ENCODE results near the gene MLXIPL. TPM values are rescaled to one million over a fixed set of nuclear protein-coding genes. Genes with fewer than 3 reads are reported as not detected.
"Not testable (repeated sequence)": the region's sequence is repeated elsewhere in the genome, so short reads cannot be mapped to it uniquely, and the experiment has no call there.

MLXIPL gene
- total RNA-seq, 1 donor from 2014 or later: 0.41 TPM

- Histone ChIP-seq H3K4me1 (no peaks in the 10 kb centered on the region), H3K4me3 (no peak overlapping the region), H3K27me3 (ENCODE audit: low read depth) (no peaks in the 10 kb centered on the region), H3K9me3 (replicated peaks) (no peaks in the 10 kb centered on the region), H3K36me3 (peaks cover 61% of the 10 kb centered on the region), H3K27ac (replicated peaks) (no peak overlapping the region)
- intact Hi-C loops (cut with micrococcal nuclease): no loop called here
- no peak for DNase-seq
- no peak for TF ChIP-seq CTCF (IDR thresholded peaks at IDR 0.05; ENCODE audit: borderline replicate concordance)
These were observed 53.3 kb downstream of the MLXIPL start for GRCh38 chr7:73570977-73571376.

- Histone ChIP-seq H3K9me3 (replicated peaks) (no peaks in the 10 kb centered on the region), H3K27me3 (ENCODE audit: low read depth) (no peaks in the 10 kb centered on the region), H3K4me3 (no peak overlapping the region), H3K27ac (replicated peaks) (no peak overlapping the region), H3K4me1 (no peaks in the 10 kb centered on the region), H3K36me3 (peaks cover 61% of the 10 kb centered on the region)
- intact Hi-C loops (cut with micrococcal nuclease): no loop called here
- no peak for DNase-seq
- TF ChIP-seq CTCF (IDR thresholded peaks at IDR 0.05; ENCODE audit: borderline replicate concordance): no peak
These were observed 53.8 kb downstream of the MLXIPL start for GRCh38 chr7:73570521-73570920.

GRCh38 chr7:73569042-73569608 lies 55.2 kb downstream of the MLXIPL start:
- Histone ChIP-seq H3K27ac (replicated peaks) (no peak overlapping the region), H3K4me3 (no peak overlapping the region), H3K9me3 (replicated peaks) (no peaks in the 10 kb centered on the region), H3K4me1 (no peaks in the 10 kb centered on the region), H3K27me3 (ENCODE audit: low read depth) (no peaks in the 10 kb centered on the region), H3K36me3 (peaks cover 52% of the 10 kb centered on the region)
- no peak for DNase-seq
- intact Hi-C loops (cut with micrococcal nuclease): no loop called here
- TF ChIP-seq CTCF (IDR thresholded peaks at IDR 0.05; ENCODE audit: borderline replicate concordance): no peak

GRCh38 chr7:73567846-73568685 lies 56.3 kb downstream of the MLXIPL start:
- H3K27me3 ChIP-seq (ENCODE audit: low read depth): no peaks in the 10 kb centered on the region
- DNase-seq: no peak
- H3K4me3 ChIP-seq: no peak overlapping the region
- no peaks in the 10 kb centered on the region for H3K4me1 ChIP-seq
- no peak overlapping the region for H3K27ac ChIP-seq (replicated peaks)
- H3K36me3 ChIP-seq: peaks cover 41% of the 10 kb centered on the region
- no peak for TF ChIP-seq CTCF (IDR thresholded peaks at IDR 0.05; ENCODE audit: borderline replicate concordance)
- intact Hi-C loops (cut with micrococcal nuclease): no loop called here
- H3K9me3 ChIP-seq (replicated peaks): no peaks in the 10 kb centered on the region

- H3K36me3 ChIP-seq: peaks cover 32% of the 10 kb centered on the region
- H3K4me3 ChIP-seq: no peak overlapping the region
- H3K27me3 ChIP-seq (ENCODE audit: low read depth): no peaks in the 10 kb centered on the region
- H3K4me1 ChIP-seq: no peaks in the 10 kb centered on the region
- no peaks in the 10 kb centered on the region for H3K9me3 ChIP-seq (replicated peaks)
- no peak overlapping the region for H3K27ac ChIP-seq (replicated peaks)
- no peak for TF ChIP-seq CTCF (IDR thresholded peaks at IDR 0.05; ENCODE audit: borderline replicate concordance)
- DNase-seq: no peak
- intact Hi-C loops (cut with micrococcal nuclease): no loop called here
These were observed 57.2 kb downstream of the MLXIPL start for GRCh38 chr7:73567140-73567539.

GRCh38 chr7:73566431-73566830 lies 57.9 kb downstream of the MLXIPL start:
- H3K4me1 ChIP-seq; H3K9me3 ChIP-seq (replicated peaks); intact Hi-C loops (cut with micrococcal nuclease); DNase-seq; H3K4me3 ChIP-seq; H3K27me3 ChIP-seq (ENCODE audit: low read depth); H3K27ac ChIP-seq (replicated peaks): not testable (repeated sequence)
- peaks cover 25% of the 10 kb centered on the region for H3K36me3 ChIP-seq
